ENCODE data around the gene CRABP1.

DNA sequence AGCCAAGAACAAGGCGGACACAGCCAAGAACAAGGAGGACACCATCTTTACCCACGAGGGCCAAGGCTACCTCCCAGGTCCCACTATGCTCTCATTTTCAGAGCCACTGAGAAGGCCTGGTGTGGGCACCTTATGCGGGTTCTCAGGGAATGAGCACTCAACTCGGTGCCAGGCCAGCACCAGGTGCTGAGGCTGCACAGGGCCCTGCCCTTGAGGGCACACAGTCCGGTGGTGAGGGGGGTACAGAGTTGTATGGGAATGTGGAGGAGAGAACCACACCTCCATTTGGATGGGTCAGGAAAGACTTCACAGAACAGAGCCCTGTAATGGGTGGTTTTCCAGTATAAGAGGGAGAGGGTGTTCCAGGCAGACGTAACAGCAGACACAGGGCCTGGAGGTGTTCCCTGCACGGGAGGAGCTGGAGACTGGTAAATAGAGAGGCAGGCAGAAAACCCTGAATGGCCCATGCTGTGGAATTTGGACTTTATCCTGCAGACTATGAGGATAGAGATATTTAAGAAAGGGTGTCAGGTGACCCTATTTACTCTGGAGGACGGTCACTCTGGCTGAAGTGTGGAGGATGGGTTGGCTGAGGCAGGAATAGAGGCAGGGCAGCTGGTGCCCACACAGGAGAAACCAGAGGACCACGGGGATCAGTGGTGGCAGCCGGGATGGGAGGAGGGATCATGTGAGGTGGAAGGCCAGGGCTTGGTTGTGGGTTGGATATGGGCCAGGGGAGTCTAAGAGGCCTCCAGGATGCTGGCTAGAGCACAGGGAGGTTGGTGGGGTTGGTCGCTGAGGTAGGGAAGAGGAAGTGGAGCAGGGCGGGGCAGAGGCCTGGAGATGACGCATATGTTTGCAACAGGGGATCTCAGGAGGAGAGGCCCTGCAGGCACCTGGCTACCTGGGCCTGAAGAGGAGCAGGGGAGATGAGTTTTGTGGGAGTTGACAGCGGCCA, 34.6 kb downstream of the CRABP1 start:
- TF ChIP-seq, protein P1, sequence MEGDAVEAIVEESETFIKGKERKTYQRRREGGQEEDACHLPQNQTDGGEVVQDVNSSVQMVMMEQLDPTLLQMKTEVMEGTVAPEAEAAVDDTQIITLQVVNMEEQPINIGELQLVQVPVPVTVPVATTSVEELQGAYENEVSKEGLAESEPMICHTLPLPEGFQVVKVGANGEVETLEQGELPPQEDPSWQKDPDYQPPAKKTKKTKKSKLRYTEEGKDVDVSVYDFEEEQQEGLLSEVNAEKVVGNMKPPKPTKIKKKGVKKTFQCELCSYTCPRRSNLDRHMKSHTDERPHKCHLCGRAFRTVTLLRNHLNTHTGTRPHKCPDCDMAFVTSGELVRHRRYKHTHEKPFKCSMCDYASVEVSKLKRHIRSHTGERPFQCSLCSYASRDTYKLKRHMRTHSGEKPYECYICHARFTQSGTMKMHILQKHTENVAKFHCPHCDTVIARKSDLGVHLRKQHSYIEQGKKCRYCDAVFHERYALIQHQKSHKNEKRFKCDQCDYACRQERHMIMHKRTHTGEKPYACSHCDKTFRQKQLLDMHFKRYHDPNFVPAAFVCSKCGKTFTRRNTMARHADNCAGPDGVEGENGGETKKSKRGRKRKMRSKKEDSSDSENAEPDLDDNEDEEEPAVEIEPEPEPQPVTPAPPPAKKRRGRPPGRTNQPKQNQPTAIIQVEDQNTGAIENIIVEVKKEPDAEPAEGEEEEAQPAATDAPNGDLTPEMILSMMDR (IDR thresholded peaks at IDR 0.05) = no peak
- TF ChIP-seq POLR2A (IDR thresholded peaks at IDR 0.05) (no peak), EP300 (IDR thresholded peaks at IDR 0.05) (no peak)

All from ovary (tissue), 3 donors.